DOHH2 (cell line): ENCODE results near the gene NES.

ENCODE experiments used
- EZH2phosphoT487 ChIP-seq: fragments of 200-600 bp; sonication (generic); IDR thresholded peaks from 2 replicates; pipeline ENCODE4 v1.6.1; 2017; ENCODE audit warnings: borderline replicate concordance, mild to moderate bottlenecking, antibody characterized with exemption, low read length, moderate library complexity, mixed read lengths
- TF ChIP-seq, protein P1 (sequence below): fragments of 200-600 bp; sonication (generic); IDR thresholded peaks from one replicate; pipeline ENCODE4 v1.5.1; 2014; ENCODE audit warnings: antibody characterized with exemption, mild to moderate bottlenecking, low read depth, low read length; ENCODE audit not compliant: poor library complexity, severe bottlenecking

DNA sequence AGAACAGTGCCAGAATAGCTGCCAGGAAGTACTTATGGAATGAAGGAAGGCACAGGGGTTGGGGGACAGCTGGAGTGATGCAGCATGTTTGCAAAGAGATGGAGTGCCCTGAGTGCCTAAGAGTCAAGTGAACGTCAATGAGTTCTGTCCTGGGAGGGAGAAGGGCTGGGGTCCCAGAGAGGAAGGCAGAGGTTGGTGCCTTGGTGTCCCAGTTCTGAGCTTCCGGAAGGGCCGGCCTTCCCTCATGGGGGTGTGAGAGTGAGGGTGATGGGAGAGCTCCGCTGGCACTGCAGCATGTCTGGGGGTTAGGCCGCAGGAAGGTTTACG, 17.6 kb downstream of the NES start:
- TF ChIP-seq, protein P1, sequence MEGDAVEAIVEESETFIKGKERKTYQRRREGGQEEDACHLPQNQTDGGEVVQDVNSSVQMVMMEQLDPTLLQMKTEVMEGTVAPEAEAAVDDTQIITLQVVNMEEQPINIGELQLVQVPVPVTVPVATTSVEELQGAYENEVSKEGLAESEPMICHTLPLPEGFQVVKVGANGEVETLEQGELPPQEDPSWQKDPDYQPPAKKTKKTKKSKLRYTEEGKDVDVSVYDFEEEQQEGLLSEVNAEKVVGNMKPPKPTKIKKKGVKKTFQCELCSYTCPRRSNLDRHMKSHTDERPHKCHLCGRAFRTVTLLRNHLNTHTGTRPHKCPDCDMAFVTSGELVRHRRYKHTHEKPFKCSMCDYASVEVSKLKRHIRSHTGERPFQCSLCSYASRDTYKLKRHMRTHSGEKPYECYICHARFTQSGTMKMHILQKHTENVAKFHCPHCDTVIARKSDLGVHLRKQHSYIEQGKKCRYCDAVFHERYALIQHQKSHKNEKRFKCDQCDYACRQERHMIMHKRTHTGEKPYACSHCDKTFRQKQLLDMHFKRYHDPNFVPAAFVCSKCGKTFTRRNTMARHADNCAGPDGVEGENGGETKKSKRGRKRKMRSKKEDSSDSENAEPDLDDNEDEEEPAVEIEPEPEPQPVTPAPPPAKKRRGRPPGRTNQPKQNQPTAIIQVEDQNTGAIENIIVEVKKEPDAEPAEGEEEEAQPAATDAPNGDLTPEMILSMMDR, result no peak
- no peak for TF ChIP-seq EZH2phosphoT487
